Cardiac septum (tissue), 1 donor: ENCODE measurements around the gene HCK. TPM values are rescaled to one million over a fixed set of nuclear protein-coding genes. Genes with fewer than 3 reads are reported as not detected.
A peak's percentile ranks its signal among the peaks of the same experiment; 100 is the strongest.

Experiments
- DNase-seq: peaks from one replicate; pipeline ENCODE4 v3.0.0-alpha.2; 2020; ENCODE audit warnings: low spot score
- intact Hi-C: fragments of 100-400 bp; cut with DNase I; formaldehyde crosslinking; loops from one replicate; pipeline ENCODE4 v1.14.0; 2022
- long read RNA-seq: library from polyadenylated mRNA; unstranded; transcript quantifications from one replicate; pipeline ENCODE4 v2.0.0, GENCODE V29; 2021
- total RNA-seq: library from RNA; stranded (reverse); fragmentation: NEBNext Ultra II Directional; extraction: Animal tissue kit (Norgen Biotek cat#: 25700); gene quantifications from one replicate; pipeline ENCODE4 v1.2.1, GENCODE V29; 2021
- donor health status: DM: no; HTN: no; CAD: no.

The HCK gene
- total RNA-seq = 5.5 TPM
- long read RNA-seq, transcript HCK-207 (13 exons, 2,101 nt) = major isoform, 8 of 14 reads
- long read RNA-seq, partial matches to known transcripts = 2 of 14 reads
- long read RNA-seq, other reads (novel, unspliced or antisense) = 3 of 14 reads

DNA sequence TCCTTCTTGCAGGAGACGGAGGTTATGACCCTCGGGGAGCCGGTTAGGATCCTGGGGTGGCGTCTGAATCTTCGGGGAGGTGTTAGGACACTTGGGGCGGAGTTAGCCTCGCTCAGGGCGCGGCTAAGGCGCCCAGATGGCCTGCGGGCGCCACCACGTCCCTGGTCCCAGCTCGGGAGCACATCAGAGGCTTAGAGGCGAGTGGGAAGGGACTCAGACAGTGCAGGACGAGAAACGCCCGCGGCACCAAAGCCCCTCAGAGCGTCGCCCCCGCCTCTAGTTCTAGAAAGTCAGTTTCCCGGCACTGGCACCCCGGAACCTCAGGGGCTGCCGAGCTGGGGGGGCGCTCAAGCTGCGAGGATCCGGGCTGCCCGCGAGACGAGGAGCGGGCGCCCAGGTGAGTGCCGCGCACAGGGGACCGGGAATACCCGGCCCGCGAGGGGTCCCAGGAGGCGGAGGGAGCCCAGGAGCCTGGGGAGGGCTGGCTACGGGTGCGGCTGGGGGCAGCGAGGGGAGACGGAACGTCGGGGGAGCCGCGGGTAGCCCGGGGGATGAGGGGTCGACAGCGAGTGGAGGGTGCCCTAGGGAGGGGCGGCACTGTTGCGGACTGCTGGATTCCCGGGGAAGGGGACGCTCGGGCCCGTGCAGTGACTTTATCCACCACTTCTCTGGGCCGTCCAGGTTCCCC is at the start of gene HCK:
Gene HCK (plus strand): TSS at position 153 of the 688 bp plus-strand sequence.
- intact Hi-C loops = no loop called here
- DNase-seq = no peak

DNA sequence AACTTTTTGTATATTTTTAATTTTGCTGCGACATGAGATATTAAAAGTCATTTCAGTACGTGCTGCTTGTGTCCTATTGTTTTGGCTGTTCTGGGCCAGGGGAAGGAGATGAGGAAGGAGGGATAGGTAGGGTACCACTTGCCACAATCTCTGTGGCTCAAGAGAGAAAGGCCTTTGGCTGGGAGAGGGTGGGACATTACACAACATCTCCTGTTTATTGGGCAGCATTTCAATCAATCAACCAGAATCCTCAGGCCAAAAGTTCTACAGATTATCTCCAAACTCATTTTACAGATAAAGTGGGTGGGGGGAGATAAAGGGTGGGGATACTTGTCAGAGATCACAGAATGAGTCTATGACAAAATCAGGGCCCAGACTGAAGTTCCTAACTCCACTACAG is 48.7 kb upstream of the HCK start:
- intact Hi-C loops = no loop called here
- no peak for DNase-seq

DNA sequence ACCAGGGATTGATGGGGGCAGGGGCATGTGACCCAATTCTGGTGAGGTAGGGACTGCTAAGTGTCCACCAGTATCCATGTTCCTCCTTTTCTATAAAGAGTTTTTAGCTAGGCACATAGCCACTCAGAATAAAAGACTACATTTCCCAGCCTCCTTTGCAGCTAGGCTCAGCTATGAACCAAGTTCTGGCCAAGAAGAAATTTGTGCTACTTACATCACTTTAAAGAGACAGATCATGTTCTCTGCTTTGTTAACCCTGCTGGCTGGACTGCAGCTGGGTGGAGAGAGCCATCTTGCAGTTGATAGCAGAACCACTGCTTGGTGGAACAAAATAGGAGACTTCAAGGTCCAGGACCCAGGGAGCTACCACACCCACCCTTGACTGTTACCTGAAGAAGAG is 47.1 kb upstream of the HCK start:
- no peak for DNase-seq
- intact Hi-C loops = no loop called here

DNA sequence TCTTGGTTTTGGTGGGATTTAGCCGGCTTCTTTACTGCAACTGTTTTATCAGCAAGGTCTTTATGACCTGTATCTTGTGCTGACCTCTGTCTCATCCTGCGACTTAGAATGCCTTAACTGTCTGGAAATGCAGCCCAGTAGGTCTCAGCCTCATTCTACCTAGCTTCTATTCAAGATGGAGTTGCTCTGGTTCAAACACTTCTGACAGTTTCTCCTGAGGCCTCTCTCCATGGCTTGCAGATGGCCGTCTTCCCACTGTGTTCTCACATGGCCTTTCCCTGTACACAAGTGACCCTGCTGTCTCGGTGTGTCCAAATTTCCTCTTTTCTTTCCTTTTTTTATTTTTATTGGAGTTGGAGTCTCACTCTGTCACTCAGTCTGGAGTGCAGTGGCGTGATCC is 46.0 kb upstream of the HCK start:
- intact Hi-C loops = no loop called here
- no peak for DNase-seq

GRCh38 chr20:32006841-32007786 is 44.9 kb upstream of the HCK start:
- intact Hi-C loops = no loop called here
- DNase-seq = no peak

DNA sequence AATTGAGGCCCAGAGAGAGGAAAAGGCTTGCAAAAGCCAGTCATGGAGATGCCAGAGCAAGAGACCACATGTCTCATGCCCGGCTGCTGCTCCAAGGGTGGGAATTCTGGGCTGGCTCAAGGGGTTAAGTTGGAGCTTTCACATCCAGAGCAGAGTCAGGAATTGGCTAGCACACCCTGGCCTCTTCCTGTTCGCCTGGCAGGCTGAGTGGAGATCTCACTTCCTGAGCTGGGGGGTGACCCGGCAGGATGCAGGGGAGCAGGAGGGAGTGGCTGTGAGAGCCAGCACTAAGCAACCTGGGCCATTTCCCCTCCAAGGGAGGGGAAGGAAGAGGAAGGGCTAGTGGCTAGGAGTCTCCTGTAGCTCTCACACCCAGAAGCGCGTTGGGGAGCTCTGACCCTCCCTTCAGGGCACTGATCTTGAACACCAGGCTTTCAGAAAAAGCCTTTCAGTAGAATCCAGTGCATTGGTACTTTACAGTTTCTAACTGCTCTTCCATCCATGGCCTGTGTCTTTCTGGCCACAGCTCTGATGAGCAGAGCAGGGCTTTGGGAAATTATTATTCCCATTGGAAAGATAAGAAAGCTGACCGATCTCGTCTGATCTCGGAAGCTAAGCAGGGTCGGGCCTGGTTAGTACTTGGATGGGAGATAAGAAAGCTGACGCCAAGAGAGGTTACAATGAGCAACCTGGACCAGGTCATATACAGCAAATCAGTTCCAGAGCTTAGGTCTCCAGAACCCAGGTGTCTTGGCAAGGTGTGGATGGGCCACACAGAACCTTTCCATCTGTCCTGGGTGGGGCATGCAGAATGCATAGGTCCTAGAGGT is 44.0 kb upstream of the HCK start:
- intact Hi-C loops = no loop called here
- DNase-seq = peak; percentile 84

- intact Hi-C loops = no loop called here
- DNase-seq = no peak
Measured at GRCh38 chr20:32009564-32009963, 42.5 kb upstream of the HCK start.

DNA sequence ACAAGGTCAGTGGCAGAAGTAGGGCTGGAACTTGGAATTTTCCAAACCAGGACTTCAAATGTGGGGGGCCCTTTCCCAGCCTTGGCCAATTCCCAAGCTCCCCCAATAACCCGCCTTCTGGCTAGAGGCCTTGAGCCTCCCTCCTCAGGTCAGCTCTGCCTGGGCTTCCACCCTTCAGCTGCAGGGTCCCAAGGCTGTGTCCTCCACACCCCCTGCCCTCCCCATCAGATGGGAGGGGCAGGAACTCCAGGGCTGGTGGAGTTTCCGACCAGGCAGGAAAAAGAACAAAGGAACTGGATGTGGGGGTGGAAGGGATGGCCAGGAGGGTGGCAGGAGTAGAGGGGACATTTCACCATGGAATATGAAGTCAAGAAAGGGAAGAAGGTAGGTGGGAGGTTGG is 41.9 kb upstream of the HCK start, which contains the start of gene CCM2L:
Gene CCM2L (plus strand): TSS at position 338 of the 400 bp plus-strand sequence. CDS start 17 bp downstream, at position 355.
- no peak for DNase-seq
- intact Hi-C loops = no loop called here

GRCh38 chr20:32010666-32011065 is 41.4 kb upstream of the HCK start:
- intact Hi-C loops = no loop called here
- no peak for DNase-seq

DNA sequence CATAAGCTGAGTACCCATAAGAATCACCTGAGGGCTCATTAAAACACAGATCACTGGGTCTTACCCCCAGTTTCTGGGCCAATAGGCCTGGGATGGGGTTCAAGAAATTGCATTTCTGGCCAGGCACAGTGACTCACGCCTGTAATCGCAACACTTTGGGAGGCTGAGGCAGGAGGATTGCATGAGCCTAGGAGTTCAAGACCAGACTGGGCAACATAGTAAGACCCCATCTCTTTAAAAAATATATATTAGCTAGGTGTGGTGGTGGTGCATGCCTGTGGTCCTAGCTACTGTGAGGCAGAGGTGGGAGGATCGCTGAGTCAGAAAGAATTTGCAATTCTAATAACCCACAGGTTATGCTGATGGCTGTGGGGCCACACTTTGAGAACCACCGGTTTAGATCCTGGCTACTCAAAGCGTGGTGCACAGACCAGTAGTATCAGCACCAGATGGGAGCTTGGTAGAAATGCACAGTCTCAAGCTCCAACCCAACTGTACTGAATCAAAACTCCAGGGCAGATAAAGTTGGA is 39.8 kb upstream of the HCK start:
- DNase-seq = no peak
- intact Hi-C loops = no loop called here

- DNase-seq = no peak
- intact Hi-C loops = no loop called here
Measured at GRCh38 chr20:32013326-32013725, 38.7 kb upstream of the HCK start.

DNA sequence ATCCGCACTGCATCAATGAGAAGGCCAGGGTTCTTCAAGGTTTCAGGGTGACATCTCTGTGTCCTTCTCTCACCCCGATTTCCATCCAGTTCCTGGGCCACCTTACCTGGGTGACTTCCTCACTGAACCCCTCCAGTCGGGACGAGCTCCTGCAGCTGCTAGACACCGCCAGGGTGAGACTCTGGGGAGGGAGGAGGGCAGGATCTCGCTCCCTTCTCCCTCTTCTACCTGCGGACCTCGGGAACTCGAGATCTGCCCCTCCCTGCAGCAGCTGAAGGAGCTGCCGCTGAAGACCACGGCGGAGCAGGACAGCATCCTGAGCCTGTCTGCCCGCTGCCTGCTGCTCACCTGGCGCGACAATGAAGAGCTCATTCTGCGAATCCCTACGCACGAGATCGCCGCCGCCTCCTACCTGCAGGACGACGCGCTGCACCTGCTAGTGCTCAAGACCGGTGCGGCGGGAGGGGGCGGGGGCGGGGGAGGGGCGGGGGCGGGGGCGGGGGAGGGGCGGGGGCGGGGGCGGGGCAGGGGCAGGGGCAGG is 34.3 kb upstream of the HCK start:
- no peak for DNase-seq
- intact Hi-C loops = no loop called here

DNA sequence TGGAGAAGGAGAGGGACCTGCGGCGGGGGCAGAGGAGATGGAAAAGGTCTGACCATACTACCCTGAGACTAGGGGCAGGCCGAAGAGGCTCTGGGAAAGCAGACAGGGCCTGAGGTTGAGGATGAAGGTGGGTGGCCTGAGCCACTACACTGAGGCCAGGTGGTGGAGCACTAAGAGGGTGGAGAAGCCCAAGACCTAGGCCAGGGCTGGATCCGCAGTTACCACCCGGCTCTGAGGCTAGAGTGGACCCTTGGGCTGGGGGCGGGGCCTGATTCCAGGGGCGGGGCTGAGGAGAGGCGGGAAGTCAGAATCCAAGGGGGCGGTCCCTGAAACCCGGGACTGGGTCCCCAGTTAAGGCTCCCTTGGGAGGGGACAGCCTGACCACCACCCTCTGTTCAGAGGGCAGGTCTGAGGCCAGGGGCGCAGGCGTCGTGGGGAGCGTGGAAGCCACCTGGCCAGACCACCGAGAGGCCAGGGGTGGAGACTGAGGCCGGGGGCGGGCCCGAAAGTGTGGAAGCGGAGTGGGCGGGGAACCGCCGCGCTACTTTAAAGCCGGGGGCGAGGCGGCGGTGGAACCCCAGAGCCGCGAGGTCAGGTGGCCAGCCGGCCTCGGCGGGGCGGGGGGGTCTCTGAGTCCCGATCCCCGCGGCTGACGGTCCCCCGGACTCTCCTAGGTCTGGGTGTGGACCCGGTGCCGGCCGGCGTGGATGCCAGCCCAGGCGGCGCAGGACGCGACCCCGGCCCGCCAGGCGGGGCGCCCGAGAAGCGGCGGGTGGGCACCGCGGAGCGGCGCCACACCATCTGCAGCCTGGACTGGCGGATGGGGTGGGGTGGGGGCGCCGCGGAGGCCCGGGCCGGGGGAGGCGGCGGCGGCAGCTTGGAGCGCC is 33.5 kb upstream of the HCK start:
- intact Hi-C loops = no loop called here
- no peak for DNase-seq

- DNase-seq = no peak
- intact Hi-C loops = no loop called here
Measured at GRCh38 chr20:32019156-32019510, 32.9 kb upstream of the HCK start.

- intact Hi-C loops = no loop called here
- no peak for DNase-seq
Measured at GRCh38 chr20:32019563-32020463, 32.2 kb upstream of the HCK start.

GRCh38 chr20:32021091-32021490 is 31.0 kb upstream of the HCK start:
- intact Hi-C loops = no loop called here
- no peak for DNase-seq

GRCh38 chr20:32024683-32025295 is 27.3 kb upstream of the HCK start:
- DNase-seq = no peak
- intact Hi-C loops = no loop called here
